Tibial nerve (tissue), 4 donors: ENCODE data around the gene RHBDD1. TPM values are rescaled to one million over a fixed set of nuclear protein-coding genes. Genes with fewer than 3 reads are reported as not detected.

ENCODE experiments used
- DNase-seq, 2 donors: peaks; one replicate each; pipeline ENCODE4 v3.0.0-alpha.2; 2019; ENCODE audit warnings: low spot score in 2 of 2
- H3K27ac ChIP-seq, 4 donors: fragments of 200-600 bp; sonication (generic) in 3 of 4; one replicate each; pipeline ENCODE4 v1.5.1; 2017 to 2019; ENCODE audit warnings: mild to moderate bottlenecking in 1 of 4
- H3K27me3 ChIP-seq, 2 donors: fragments of 200-600 bp; sonication (generic) in 1 of 2; one replicate each; pipeline versions ENCODE4 v1.5.1 to v1.6.0; 2017 to 2019
- H3K36me3 ChIP-seq, 3 donors: fragments of 200-600 bp; sonication (generic); one replicate each; pipeline ENCODE4 v1.5.1; 2018 to 2019
- H3K4me1 ChIP-seq, 4 donors: fragments of 200-600 bp; sonication (generic) in 3 of 4; one replicate each; pipeline ENCODE4 v1.5.1; 2017 to 2019
- H3K4me3 ChIP-seq, 4 donors: fragments of 200-600 bp; sonication (generic) in 3 of 4; one replicate each; pipeline ENCODE4 v1.5.1; 2017 to 2019; ENCODE audit warnings: mild to moderate bottlenecking in 1 of 4, moderate library complexity in 1 of 4
- H3K9me3 ChIP-seq, 4 donors: fragments of 200-600 bp; sonication (generic) in 3 of 4; one replicate each; pipeline ENCODE4 v1.5.1; 2017 to 2019
- CTCF ChIP-seq, 5 experiments: fragments of 200-600 bp in 3 of 5; fragments of 450-650 bp in 2 of 5; sonication (generic) in 3 of 5; IDR thresholded peaks; one replicate each; pipeline ENCODE4 v1.5.1; 2016 to 2019; ENCODE audit warnings: antibody characterized with exemption in 5 of 5, mild to moderate bottlenecking in 3 of 5, moderate library complexity in 2 of 5
- EP300 ChIP-seq, 2 donors: sonication (generic); formaldehyde crosslinking; IDR thresholded peaks; one replicate each; pipeline ENCODE4 v1.6.1; 2017; ENCODE audit warnings: antibody characterized with exemption in 2 of 2, mild to moderate bottlenecking in 1 of 2
- POLR2A ChIP-seq, 2 donors: fragments of 450-650 bp; IDR thresholded peaks; one replicate each; pipeline ENCODE4 v1.6.1; 2017; ENCODE audit warnings: antibody characterized with exemption in 2 of 2, mild to moderate bottlenecking in 2 of 2, moderate library complexity in 2 of 2
- WGBS, 2 donors: methylation state at CpG; one replicate each; pipeline ENCODE4 v1.1.5; 2018; 5-methylcytosine and 5-hydroxymethylcytosine counted together
- total RNA-seq, 4 donors: library from RNA; depleted of rRNA; stranded (reverse); fragments of >200 nt; gene quantifications; one replicate each; pipeline ENCODE4 v1.1.0, GENCODE V29; 2016

Gene RHBDD1
- total RNA-seq, 4 donors from 2014 or later: 14.9 to 29.4 (median 25.0) TPM

- Histone ChIP-seq H3K27me3 (no peaks in the 10 kb centered on the region), H3K9me3 (peaks cover 0 to 7% (median 0%) of the 10 kb centered on the region in 4 donors), H3K4me3 (no peak overlapping the region), H3K36me3 (no peaks in the 10 kb centered on the region), H3K4me1 (no peaks in the 10 kb centered on the region), H3K27ac (no peak overlapping the region)
- no peak for DNase-seq
- TF ChIP-seq POLR2A (IDR thresholded peaks at IDR 0.05): no peak
- no peak for TF ChIP-seq EP300 (IDR thresholded peaks at IDR 0.05)
- TF ChIP-seq CTCF (IDR thresholded peaks at IDR 0.05): no peak
- 33 to 65% methylated on average over 1 of the region's 1 CpG for WGBS, 2 donors
Measured at GRCh38 chr2:226956659-226957058, 120.8 kb downstream of the RHBDD1 start.

- Histone ChIP-seq H3K36me3 (no peaks in the 10 kb centered on the region), H3K9me3 (peaks cover 0 to 7% (median 0%) of the 10 kb centered on the region in 4 donors), H3K27me3 (no peaks in the 10 kb centered on the region), H3K4me1 (no peaks in the 10 kb centered on the region), H3K4me3 (no peak overlapping the region), H3K27ac (no peak overlapping the region)
- DNase-seq: no peak
- 83 to 85% methylated on average over 1 of the region's 1 CpG for WGBS, 2 donors
- TF ChIP-seq POLR2A (IDR thresholded peaks at IDR 0.05) (no peak), EP300 (IDR thresholded peaks at IDR 0.05) (no peak), CTCF (IDR thresholded peaks at IDR 0.05) (no peak)
Measured at GRCh38 chr2:226959418-226959817, 123.6 kb downstream of the RHBDD1 start.

- no peak for DNase-seq
- peaks cover 0 to 5% (median 0%) of the 10 kb centered on the region in 3 donors for H3K36me3 ChIP-seq
- H3K9me3 ChIP-seq: peaks cover 0 to 7% (median 0%) of the 10 kb centered on the region in 4 donors
- no peaks in the 10 kb centered on the region for H3K27me3 ChIP-seq
- no peak for TF ChIP-seq CTCF (IDR thresholded peaks at IDR 0.05)
- H3K27ac ChIP-seq: no peak overlapping the region
- H3K4me1 ChIP-seq: no peaks in the 10 kb centered on the region
- 84 to 93% methylated on average over 3 of the region's 3 CpGs for WGBS, 2 donors
- H3K4me3 ChIP-seq: no peak overlapping the region
Measured at GRCh38 chr2:226962176-226962773, 126.4 kb downstream of the RHBDD1 start.

- H3K27me3 ChIP-seq: no peaks in the 10 kb centered on the region
- no peak overlapping the region for H3K27ac ChIP-seq
- H3K4me3 ChIP-seq: no peak overlapping the region
- no peak for DNase-seq
- H3K4me1 ChIP-seq: no peaks in the 10 kb centered on the region
- peaks cover 0 to 7% (median 0%) of the 10 kb centered on the region in 4 donors for H3K9me3 ChIP-seq
- TF ChIP-seq EP300 (IDR thresholded peaks at IDR 0.05) (no peak), POLR2A (IDR thresholded peaks at IDR 0.05) (no peak), CTCF (IDR thresholded peaks at IDR 0.05) (no peak)
- 20 to 23% methylated on average over 1 of the region's 1 CpG for WGBS, 2 donors
- H3K36me3 ChIP-seq: peaks cover 0 to 5% (median 0%) of the 10 kb centered on the region in 3 donors
Measured at GRCh38 chr2:226963528-226963927, 127.7 kb downstream of the RHBDD1 start.

GRCh38 chr2:226965376-226965775, 129.5 kb downstream of the RHBDD1 start:
- H3K9me3 ChIP-seq: no peaks in the 10 kb centered on the region
- no peaks in the 10 kb centered on the region for H3K27me3 ChIP-seq
- H3K36me3 ChIP-seq: peaks cover 0 to 5% (median 0%) of the 10 kb centered on the region in 3 donors
- H3K27ac ChIP-seq: no peak overlapping the region
- H3K4me1 ChIP-seq: peaks cover 0 to 7% (median 0%) of the 10 kb centered on the region in 4 donors
- DNase-seq: no peak
- TF ChIP-seq CTCF (IDR thresholded peaks at IDR 0.05): no peak
- no peak for TF ChIP-seq EP300 (IDR thresholded peaks at IDR 0.05)
- no peak for TF ChIP-seq POLR2A (IDR thresholded peaks at IDR 0.05)
- 95 to 100% methylated on average over 1 of the region's 1 CpG for WGBS, 2 donors
- no peak overlapping the region for H3K4me3 ChIP-seq
